Measurements from ENCODE around the gene NOTUM. TPM values are rescaled to one million over a fixed set of nuclear protein-coding genes. Genes with fewer than 3 reads are reported as not detected.

Gene NOTUM
- total RNA-seq (2012; rRNA removed), result not detected in 2 replicates
- 0.05 and 0.06 TPM in 2 replicates for polyA plus RNA-seq (2012; rRNA removed)
- polyA plus RNA-seq (2012; cell fraction: cytosol; rRNA removed), result 0.03 and 0.07 TPM in 2 replicates
- 0.07 and 0.22 TPM in 2 replicates for polyA plus RNA-seq (2012; cell fraction: nucleus; rRNA removed; ENCODE audit: low replicate concordance)
- Bru-seq, nascent RNA, result percentile 9 among the genes with signal in this experiment
- percentile 8 among the genes with signal in this experiment for BruChase-seq, experiment 1, labeled RNA remaining after a 6-hour chase
- BruChase-seq, experiment 2, labeled RNA remaining after a 2-hour chase, result not detected
- long read RNA-seq, result 0 reads

DNA sequence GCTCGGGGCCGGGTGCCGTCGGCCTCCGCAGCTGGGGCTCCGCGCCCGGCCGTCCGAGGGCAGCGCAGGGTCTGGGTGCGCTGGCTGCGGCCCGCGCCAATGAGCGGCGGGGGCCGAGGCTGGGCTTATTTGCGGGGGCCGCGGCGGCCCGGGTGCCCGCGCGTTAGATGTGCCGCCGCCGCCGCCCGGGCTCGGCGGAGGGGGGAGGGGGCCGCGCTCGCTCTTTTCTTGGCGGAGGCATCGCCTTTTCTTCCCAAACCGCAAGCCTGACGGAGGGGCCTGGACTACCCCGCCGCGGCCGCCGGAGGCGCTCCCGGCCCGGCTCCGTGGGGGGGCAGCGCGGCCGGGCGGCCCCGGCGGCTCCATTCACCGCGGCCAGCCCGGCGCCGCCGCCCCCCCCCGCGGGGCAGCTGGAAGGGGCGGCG, at the start of gene NOTUM:
TSS of gene NOTUM (minus strand) at position 101 of the 425 bp plus-strand sequence. CDS start 278 bp downstream, outside the sequence.
- no peak within 1 kb of the TSS for H3K4ac ChIP-seq (ENCODE audit: low read depth, low read length)
- no peak within 1 kb of the TSS for H2BK5ac ChIP-seq (ENCODE audit: low read depth, low read length, poor library complexity, severe bottlenecking)
- intact Hi-C loops (cut with micrococcal nuclease) (loop anchor here (10.0 kb wide), 1 partner anchor 194 kb away; no protein-coding TSS in a partner anchor), dilution Hi-C loops (cut with HindIII; ENCODE audit: low sequenced_read_pairs, unreplicated experiment) (no loop called here), in situ Hi-C loops (cut with MboI; ENCODE audit: low sequenced_read_pairs) (no loop called here)
- CTCF ChIA-PET, result interaction anchor here (0.7 kb wide), 1 partner anchor 60 kb away, joined by 3 read pairs; no protein-coding TSS in a partner anchor
- peak within 1 kb of the TSS; percentile 61 for H2AK9ac ChIP-seq (replicated peaks; ENCODE audit: low read depth, low read length, poor library complexity)
- TF ChIP-seq MAZ (IDR thresholded peaks at IDR 0.05; ENCODE audit: borderline replicate concordance, low read depth, low read length) (peak; percentile 50; the same call in 1 of the 2 replicates), CEBPB (IDR thresholded peaks at IDR 0.05; ENCODE audit: low read depth, low read length) (no peak)
- TF ChIP-seq, protein P1, sequence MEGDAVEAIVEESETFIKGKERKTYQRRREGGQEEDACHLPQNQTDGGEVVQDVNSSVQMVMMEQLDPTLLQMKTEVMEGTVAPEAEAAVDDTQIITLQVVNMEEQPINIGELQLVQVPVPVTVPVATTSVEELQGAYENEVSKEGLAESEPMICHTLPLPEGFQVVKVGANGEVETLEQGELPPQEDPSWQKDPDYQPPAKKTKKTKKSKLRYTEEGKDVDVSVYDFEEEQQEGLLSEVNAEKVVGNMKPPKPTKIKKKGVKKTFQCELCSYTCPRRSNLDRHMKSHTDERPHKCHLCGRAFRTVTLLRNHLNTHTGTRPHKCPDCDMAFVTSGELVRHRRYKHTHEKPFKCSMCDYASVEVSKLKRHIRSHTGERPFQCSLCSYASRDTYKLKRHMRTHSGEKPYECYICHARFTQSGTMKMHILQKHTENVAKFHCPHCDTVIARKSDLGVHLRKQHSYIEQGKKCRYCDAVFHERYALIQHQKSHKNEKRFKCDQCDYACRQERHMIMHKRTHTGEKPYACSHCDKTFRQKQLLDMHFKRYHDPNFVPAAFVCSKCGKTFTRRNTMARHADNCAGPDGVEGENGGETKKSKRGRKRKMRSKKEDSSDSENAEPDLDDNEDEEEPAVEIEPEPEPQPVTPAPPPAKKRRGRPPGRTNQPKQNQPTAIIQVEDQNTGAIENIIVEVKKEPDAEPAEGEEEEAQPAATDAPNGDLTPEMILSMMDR (conservative IDR thresholded peaks at IDR 0.05; ENCODE audit: low read depth, low read length), result peak; percentile 45
- H3K27ac ChIP-seq (ENCODE audit: insufficient read depth, low read length), result no peak within 1 kb of the TSS
- H3K27me3 ChIP-seq (ENCODE audit: control insufficient read depth, insufficient read depth, low read length), result peaks cover 50% of the 10 kb centered on the region
- H3K23ac ChIP-seq (ENCODE audit: low read depth, low read length), result no peak within 1 kb of the TSS
- H2BK15ac ChIP-seq (ENCODE audit: low read depth, low read length), result no peak within 1 kb of the TSS
- H3K9me1 ChIP-seq (ENCODE audit: insufficient read depth, low read length), result no peaks in the 10 kb centered on the region
- H3K14ac ChIP-seq (replicated peaks; ENCODE audit: low read depth, low read length), result no peak within 1 kb of the TSS
- no peak within 1 kb of the TSS for H3K18ac ChIP-seq (ENCODE audit: low read depth, low read length)
- no TSS peak for BruUV-seq (replicated peaks)
- no peak within 1 kb of the TSS for H2BK120ac ChIP-seq (ENCODE audit: low read depth, low read length)
- 1% methylated on average over 50 of the region's 65 CpGs; no CpG with 5 or more reads in 1 of the 2 experiments for WGBS, 2 experiments (ENCODE audit: extremely low coverage in 2 of 2, insufficient read length in 1 of 2)
- no peak within 1 kb of the TSS for H4K91ac ChIP-seq (ENCODE audit: insufficient read depth, low read depth, low read length)
- H2AK5ac ChIP-seq (ENCODE audit: low read depth, low read length), result no peak within 1 kb of the TSS
- POLR2A ChIA-PET (ENCODE audit: unreplicated experiment), result no interaction called here
- no peak within 1 kb of the TSS for H3K9ac ChIP-seq (ENCODE audit: low read depth, low read length)
- H3K4me2 ChIP-seq (ENCODE audit: low read depth, low read length), result peak within 1 kb of the TSS; percentile 15; the same call in 1 of the 2 replicates
- H3K36me3 ChIP-seq (ENCODE audit: control insufficient read depth, insufficient read depth, low read length), result no peaks in the 10 kb centered on the region
- H3K56ac ChIP-seq (ENCODE audit: extremely low read depth, insufficient read depth, low read length), result no peak within 1 kb of the TSS
- no peak within 1 kb of the TSS for H2BK20ac ChIP-seq (ENCODE audit: low read depth, low read length)
- H4K5ac ChIP-seq (ENCODE audit: low read depth, low read length), result no peak within 1 kb of the TSS
- H4K8ac ChIP-seq (ENCODE audit: low read depth in 2 of 2, low read length in 2 of 2), result no peak within 1 kb of the TSS
- H3K4me1 ChIP-seq (ENCODE audit: control insufficient read depth, insufficient read depth, low read length), result no peaks in the 10 kb centered on the region
- H3K79me1 ChIP-seq (ENCODE audit: low read depth in 1 of 2, low read length in 2 of 2), result no peaks in the 10 kb centered on the region
- peak; percentile 12 for DNase-seq
- ATAC-seq (ENCODE audit: low read depth), result peak; percentile 69
- H4K20me1 ChIP-seq (ENCODE audit: insufficient read depth, low read length), result no peaks in the 10 kb centered on the region
- H3K4me3 ChIP-seq (ENCODE audit: insufficient read depth, low read depth, low read length), result peak within 1 kb of the TSS; percentile 21
- H3K9me3 ChIP-seq (ENCODE audit: control insufficient read depth, insufficient read depth, low read length), result no peaks in the 10 kb centered on the region
- H2AFZ ChIP-seq (replicated peaks; ENCODE audit: low read length, poor library complexity), result peak within 1 kb of the TSS; percentile 92
